ENCODE measurements around the gene EIF4G3.

DNA sequence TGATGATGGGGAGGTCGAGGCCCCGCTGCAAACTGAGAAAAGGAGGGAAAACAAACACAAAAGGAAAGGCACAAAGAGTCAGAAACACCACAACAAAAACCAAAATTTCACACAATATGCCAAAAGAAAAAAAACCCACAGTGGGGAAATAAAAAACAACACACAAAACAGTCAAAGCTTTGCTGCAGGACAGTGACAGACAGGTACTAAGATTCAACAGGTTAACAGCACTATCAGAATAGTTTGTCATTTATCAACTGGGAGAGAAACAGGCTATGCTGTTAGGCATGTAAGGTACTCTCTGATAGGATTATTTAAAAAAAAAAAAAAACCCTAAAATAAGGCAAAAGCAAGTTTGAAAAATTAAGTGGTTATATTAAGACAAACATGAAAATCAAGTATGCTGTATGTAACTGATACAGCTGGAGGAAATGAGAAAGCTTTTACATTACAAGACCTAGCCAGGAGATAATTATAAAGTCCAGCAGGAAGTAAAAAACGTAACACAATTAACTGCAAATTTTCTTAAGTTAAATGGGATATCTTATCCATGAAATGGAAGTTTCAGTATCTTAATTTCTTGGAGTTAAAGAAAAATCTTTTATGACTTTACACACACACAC lies 179.0 kb downstream of the EIF4G3 start:
- TF ChIP-seq, protein P1, sequence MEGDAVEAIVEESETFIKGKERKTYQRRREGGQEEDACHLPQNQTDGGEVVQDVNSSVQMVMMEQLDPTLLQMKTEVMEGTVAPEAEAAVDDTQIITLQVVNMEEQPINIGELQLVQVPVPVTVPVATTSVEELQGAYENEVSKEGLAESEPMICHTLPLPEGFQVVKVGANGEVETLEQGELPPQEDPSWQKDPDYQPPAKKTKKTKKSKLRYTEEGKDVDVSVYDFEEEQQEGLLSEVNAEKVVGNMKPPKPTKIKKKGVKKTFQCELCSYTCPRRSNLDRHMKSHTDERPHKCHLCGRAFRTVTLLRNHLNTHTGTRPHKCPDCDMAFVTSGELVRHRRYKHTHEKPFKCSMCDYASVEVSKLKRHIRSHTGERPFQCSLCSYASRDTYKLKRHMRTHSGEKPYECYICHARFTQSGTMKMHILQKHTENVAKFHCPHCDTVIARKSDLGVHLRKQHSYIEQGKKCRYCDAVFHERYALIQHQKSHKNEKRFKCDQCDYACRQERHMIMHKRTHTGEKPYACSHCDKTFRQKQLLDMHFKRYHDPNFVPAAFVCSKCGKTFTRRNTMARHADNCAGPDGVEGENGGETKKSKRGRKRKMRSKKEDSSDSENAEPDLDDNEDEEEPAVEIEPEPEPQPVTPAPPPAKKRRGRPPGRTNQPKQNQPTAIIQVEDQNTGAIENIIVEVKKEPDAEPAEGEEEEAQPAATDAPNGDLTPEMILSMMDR (IDR thresholded peaks at IDR 0.05), result no peak
- TF ChIP-seq POLR2A (IDR thresholded peaks at IDR 0.05) (no peak), EP300 (IDR thresholded peaks at IDR 0.05) (no peak)
